Immature natural killer cell (primary cell): ENCODE measurements around the gene BMF. TPM values are rescaled to one million over a fixed set of nuclear protein-coding genes. Genes with fewer than 3 reads are reported as not detected.

Experiments used
- DNase-seq, 3 donors: peaks; one replicate each; pipeline ENCODE4 v3.0.0; 2022; ENCODE audit warnings: mixed read lengths in 1 of 3
- H3K27ac Mint-ChIP-seq, 6 donors: one replicate each; pipeline ENCODE4 v1.8.0; 2020; ENCODE audit warnings: mixed read lengths in 6 of 6, mild to moderate bottlenecking in 5 of 6, inconsistent platforms in 4 of 6, moderate library complexity in 3 of 6
- H3K27me3 Mint-ChIP-seq, 3 donors: one replicate each; pipeline ENCODE4 v1.8.0; 2020 to 2021; ENCODE audit warnings: low read depth in 3 of 3, mild to moderate bottlenecking in 3 of 3, mixed read lengths in 3 of 3, moderate library complexity in 3 of 3, inconsistent platforms in 1 of 3
- H3K36me3 Mint-ChIP-seq, 3 donors: one replicate each; pipeline ENCODE4 v1.8.0; 2020; ENCODE audit warnings: mixed read lengths in 3 of 3, inconsistent platforms in 2 of 3, mild to moderate bottlenecking in 2 of 3
- H3K4me1 Mint-ChIP-seq, 2 donors: one replicate each; pipeline ENCODE4 v1.8.0; 2020; ENCODE audit warnings: inconsistent platforms in 2 of 2, mild to moderate bottlenecking in 2 of 2, mixed read lengths in 2 of 2, moderate library complexity in 1 of 2
- H3K4me3 Mint-ChIP-seq, 5 donors: one replicate each; pipeline ENCODE4 v1.8.0; 2020; ENCODE audit warnings: mild to moderate bottlenecking in 5 of 5, mixed read lengths in 5 of 5, inconsistent platforms in 3 of 5, moderate library complexity in 3 of 5
- H3K9me3 Mint-ChIP-seq, 6 donors: one replicate each; pipeline ENCODE4 v1.8.0; 2020; ENCODE audit warnings: mild to moderate bottlenecking in 6 of 6, mixed read lengths in 6 of 6, inconsistent platforms in 4 of 6, moderate library complexity in 3 of 6
- polyA plus RNA-seq, 3 donors: library from polyadenylated mRNA; unstranded; fragments of 300-500 nt; fragmentation: Illumina TruSeq; gene quantifications; one replicate each; pipeline ENCODE4 v1.2.3, GENCODE V29; 2021

The BMF gene
- polyA plus RNA-seq, 3 donors from 2014 or later: 0.38 to 0.80 TPM; not detected in 1

DNA sequence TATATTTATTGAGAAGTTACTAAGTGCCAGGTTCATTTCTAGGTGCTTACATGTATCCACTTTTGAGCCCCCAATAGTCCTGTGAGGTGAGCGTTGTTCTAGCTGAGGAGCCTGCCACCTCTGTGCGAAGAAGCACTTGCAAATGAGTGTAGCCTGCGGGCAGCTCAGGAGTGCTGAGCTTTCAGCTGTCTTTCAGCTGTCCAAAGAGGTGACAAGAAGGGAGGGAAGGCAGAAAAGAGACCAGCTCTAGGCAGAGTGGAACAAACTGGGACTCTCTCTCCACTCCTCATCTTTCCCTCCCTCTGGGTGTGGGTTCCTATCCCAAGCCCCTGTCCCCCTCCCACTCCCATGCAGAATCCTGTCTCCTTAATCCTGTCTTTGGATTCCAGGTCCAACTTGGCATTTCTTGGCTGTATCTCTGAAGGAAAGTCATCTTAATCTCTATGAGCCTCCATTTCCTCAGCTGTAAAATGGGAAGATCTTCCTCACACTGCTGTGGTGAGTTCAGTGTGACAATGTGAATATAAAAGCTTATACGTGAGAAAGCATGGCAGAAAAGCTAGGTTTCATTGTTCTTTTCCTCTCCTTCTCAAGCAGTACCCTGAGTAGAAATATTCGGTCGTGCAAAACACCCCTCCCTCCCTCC, 63.0 kb downstream of the BMF start:
- peaks cover 48 to 52% of the 10 kb centered on the region in 2 donors for H3K4me1 Mint-ChIP-seq
- peaks cover 0 to 6% (median 0%) of the 10 kb centered on the region in 3 donors for H3K27me3 Mint-ChIP-seq
- no peaks in the 10 kb centered on the region for H3K9me3 Mint-ChIP-seq
- DNase-seq: no peak
- peak overlapping the region in 4 of 6 donors; percentile 24 to 75 (median 48) for H3K27ac Mint-ChIP-seq
- H3K36me3 Mint-ChIP-seq: peaks cover 0 to 3% (median 0%) of the 10 kb centered on the region in 3 donors
- peak overlapping the region in 1 of 5 donors; percentile 57 for H3K4me3 Mint-ChIP-seq

DNA sequence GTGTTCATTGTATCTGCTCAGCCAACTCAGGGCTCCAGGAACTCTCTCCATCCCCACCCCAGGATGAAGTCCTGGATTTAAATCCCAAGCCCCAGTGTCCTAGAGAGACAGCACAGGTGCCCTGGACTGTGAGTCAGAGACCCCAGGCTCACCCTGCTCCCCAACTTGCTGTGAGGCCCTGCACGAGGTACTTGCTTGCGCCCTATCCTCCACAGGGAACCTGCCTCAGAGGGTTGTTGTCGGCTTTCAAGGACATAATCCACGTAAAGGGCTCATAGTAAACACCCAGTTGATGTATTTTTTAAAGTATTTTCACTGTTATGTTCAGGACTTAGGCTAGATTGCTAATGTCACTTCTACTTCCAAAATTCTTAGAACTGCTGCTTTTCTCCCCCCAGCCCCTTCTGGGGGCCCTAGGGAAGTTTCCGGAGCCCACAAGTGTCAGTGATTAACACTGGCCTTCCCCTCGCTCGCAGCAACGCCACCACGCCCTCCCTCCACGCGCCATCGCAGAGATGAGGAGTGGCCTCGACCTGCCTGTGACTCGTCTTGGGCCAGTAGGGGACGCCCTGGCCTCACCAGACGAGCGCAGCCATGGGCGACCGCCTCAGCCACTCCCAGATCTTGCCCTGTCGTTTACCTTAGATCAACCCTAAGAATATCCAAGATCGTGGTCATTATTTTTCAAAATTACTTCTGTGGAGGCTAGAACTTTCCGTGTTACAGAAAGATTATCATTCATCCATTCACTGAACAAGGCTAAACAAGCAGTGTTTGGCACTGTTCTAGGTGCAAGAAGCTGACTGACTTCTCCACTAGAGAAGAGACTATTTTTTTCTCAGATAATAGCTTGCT, 63.7 kb downstream of the BMF start:
- Mint-ChIP-seq H3K4me1 (peaks cover 47 to 51% of the 10 kb centered on the region in 2 donors), H3K27ac (peak overlapping the region in 5 of 6 donors; percentile 24 to 75 (median 67)), H3K4me3 (peak overlapping the region; percentile 48 to 79 (median 57))

DNA sequence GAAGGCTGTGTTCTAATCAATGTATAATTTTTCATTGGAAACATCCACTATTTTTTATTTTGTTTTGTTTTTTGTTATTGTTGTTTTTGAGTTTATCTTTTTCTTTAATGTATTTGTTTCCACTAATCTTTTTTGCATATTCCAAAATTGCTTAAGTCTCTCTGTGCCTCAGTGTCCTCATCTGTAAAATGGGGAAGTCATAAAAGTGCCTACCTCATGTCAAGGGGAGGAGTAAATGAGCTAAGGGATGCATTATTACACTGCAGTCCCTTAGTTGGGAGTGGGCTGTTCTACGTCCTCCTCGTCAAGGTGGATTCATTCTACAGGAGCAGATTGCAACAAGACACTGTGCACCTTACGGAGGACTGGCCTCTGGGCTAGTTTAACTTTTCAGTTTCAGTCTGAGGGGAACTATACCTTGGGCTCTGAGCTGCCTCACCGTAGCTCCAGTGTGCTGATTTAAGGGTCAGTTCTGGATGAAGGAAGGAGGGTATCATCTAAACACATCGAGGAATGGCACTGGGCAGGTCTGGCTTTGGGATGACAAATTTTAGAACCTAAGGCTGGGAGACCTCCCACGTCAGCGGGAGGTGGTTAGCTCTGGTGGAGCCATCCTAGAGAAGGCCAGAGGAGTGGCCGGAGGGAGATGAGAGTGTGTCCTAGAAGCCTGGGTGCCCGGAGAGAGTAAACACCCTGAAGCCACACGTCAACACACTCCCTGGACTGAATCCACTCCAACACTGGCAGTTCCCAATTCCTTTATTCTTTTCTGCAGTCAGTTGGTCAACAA, 64.6 kb downstream of the BMF start:
- Mint-ChIP-seq H3K27ac (peak overlapping the region in 2 of 6 donors; percentile 24 to 40), H3K4me3 (no peak overlapping the region), H3K9me3 (no peaks in the 10 kb centered on the region), H3K4me1 (peaks cover 44 to 49% of the 10 kb centered on the region in 2 donors), H3K36me3 (no peaks in the 10 kb centered on the region), H3K27me3 (peaks cover 0 to 1% (median 0%) of the 10 kb centered on the region in 3 donors)
- no peak for DNase-seq

More for the DNA sequence above, 63.7 kb downstream of the BMF start:
- Mint-ChIP-seq H3K9me3 (no peaks in the 10 kb centered on the region), H3K36me3 (peaks cover 0 to under 1% (median 0%) of the 10 kb centered on the region in 3 donors), H3K27me3 (peaks cover 0 to under 1% (median 0%) of the 10 kb centered on the region in 3 donors)
- peak; percentile 64 to 71 (median 64) for DNase-seq

DNA sequence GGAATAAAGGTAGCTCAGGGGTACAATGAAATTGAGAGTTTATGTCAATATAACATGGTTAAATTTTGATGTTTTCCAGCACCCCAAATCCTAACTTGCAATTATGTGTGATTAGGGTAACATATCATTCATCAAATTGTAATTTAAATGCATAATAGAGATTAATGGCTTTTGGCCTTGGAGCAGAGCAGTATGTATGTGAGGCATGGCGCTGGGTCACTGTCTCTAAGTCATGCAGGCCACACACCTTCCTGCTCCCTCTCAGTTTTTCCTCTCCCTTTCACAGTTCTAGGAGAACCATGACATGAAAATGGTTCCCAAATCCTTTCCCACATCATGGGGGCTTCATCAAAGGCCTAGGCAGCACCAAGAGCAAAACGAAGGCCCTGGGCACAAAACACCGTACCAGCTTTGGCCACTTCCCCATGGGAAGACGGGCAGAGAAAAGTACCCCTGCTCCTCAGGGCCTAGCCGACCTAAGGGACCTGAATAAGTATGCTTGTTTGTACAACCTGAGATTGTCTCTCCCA, 65.8 kb downstream of the BMF start:
- no peaks in the 10 kb centered on the region for H3K36me3 Mint-ChIP-seq
- no peak for DNase-seq
- H3K27ac Mint-ChIP-seq: no peak overlapping the region
- H3K4me3 Mint-ChIP-seq: no peak overlapping the region
- H3K9me3 Mint-ChIP-seq: no peaks in the 10 kb centered on the region
- peaks cover 0 to 5% (median 2%) of the 10 kb centered on the region in 3 donors for H3K27me3 Mint-ChIP-seq
- H3K4me1 Mint-ChIP-seq: peaks cover 43 to 49% of the 10 kb centered on the region in 2 donors

DNA sequence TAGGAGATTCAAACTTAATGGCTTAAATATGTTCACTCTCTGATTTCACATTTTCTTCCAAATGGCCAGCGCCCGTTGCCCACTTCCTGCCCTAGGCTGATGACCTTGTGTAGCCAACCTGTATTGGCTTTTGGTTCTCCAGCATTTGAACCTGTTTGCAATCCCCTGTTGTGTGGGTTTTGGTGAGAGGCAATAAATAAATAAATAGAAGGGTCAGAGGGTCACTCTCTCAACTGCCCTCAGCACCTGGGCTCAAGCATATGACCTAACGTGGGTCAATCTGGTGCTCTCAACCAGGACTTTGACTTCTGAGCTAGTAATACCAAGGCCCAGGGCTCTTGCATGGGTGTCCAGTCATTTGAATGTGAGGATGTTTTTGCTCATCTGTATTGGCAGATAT, 67.9 kb downstream of the BMF start:
- H3K4me1 Mint-ChIP-seq: peaks cover 42 to 53% of the 10 kb centered on the region in 2 donors
- peaks cover 0 to 5% (median 2%) of the 10 kb centered on the region in 3 donors for H3K27me3 Mint-ChIP-seq
- H3K9me3 Mint-ChIP-seq: no peaks in the 10 kb centered on the region
- no peak for DNase-seq
- peak overlapping the region; percentile 38 to 81 (median 72) for H3K4me3 Mint-ChIP-seq
- H3K36me3 Mint-ChIP-seq: peaks cover 7 to 15% (median 14%) of the 10 kb centered on the region in 3 donors
- H3K27ac Mint-ChIP-seq: peak overlapping the region; percentile 36 to 92 (median 77)

DNA sequence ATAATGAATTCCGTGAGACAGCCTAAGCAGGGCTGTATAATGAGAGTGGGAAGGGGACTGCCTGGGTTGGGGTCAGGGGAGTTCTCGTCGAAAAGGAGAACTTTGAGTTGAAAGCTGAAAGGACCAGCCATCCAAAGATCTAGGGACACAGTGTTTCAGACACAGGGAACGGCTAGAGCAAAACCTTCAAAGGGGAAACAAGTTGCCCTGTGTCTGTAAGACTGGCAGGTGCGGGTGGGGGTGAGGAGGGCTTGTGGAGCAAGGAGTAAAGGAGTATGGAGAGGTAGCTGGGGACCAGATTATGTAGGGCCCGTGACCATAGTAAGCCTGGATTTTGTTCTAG, 68.4 kb downstream of the BMF start:
- Mint-ChIP-seq H3K4me1 (peaks cover 39 to 48% of the 10 kb centered on the region in 2 donors), H3K36me3 (peaks cover 10 to 19% (median 17%) of the 10 kb centered on the region in 3 donors), H3K9me3 (no peaks in the 10 kb centered on the region), H3K27me3 (peaks cover 0 to 5% (median 2%) of the 10 kb centered on the region in 3 donors), H3K4me3 (peak overlapping the region; percentile 62 to 81 (median 72)), H3K27ac (peak overlapping the region; percentile 55 to 92 (median 85))
- DNase-seq: no peak

DNA sequence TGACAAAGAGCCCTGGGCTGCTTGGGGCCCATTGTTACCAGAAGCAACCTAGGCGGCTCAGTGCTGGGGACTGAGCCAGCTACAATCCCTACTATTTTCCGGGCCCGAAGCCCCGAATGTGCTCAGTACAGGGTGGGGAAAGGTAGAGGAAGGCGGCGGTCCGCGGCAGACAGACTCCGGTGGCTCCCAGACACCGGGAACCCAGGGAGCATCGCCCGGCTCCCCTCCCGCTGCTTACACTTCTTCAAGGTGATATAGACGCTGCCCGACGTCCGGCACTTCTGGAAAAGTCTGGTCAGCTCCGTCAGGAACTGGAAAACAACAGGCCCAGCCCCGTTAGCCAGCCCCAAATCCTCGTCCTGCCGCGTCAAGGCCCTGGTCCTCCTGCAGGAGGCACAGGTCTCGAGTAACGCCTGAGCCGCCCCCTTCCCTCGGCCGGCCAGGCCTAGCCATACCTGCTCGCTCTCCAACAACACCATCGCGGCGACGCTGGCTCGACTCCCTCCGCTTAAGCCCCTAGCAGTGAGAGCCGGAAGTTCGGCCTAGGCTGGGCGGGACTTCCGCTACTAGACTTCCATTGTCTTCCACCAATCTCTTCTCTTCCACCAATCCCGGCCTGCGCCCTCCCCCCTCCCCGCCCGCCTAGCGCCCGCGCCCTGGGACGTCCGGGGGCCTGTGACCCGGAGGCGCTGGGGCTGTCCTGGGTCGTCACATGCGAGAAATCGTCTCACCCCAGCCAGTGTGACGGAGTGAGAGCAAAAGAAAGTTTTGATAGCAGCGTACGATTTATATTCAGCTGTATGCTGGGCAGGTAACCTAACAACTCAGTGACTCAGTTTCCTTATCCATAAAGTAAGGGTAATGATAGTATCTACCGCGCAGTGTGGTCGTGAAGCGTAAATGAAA, 69.8 kb downstream of the BMF start, which contains the start of gene SRP14:
Gene SRP14, minus strand, starts transcription at position 544 of the 906 bp plus-strand sequence. Its CDS starts 65 bp downstream, at position 479.
- DNase-seq: peak; percentile 89 to 93 (median 92)
- Mint-ChIP-seq H3K4me1 (peaks cover 35 to 51% of the 10 kb centered on the region in 2 donors), H3K27ac (peak within 1 kb of the TSS; percentile 91 to 99 (median 98)), H3K9me3 (no peaks in the 10 kb centered on the region), H3K4me3 (peak within 1 kb of the TSS; percentile 95 to 100 (median 99)), H3K27me3 (peaks cover 0 to 5% (median 2%) of the 10 kb centered on the region in 3 donors), H3K36me3 (peaks cover 10 to 29% (median 22%) of the 10 kb centered on the region in 3 donors)

DNA sequence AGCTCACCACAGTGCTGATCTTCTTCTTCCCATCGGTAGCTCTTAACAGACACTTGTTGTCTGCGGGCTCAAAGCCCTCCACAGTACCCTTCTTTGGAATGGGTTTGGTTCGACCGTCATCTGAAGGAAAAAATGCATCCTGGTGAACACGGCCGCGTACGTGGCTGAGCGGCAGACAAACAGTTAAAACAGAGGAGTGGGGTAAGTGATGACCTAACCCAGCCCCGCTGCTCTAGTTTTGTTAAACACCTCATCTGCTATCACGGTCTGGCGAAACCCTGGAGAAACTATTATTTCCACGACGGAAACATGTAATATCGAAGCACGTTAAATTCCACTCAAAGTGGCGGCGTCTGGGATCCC, 70.4 kb downstream of the BMF start:
- Mint-ChIP-seq H3K4me3 (peak overlapping the region; percentile 95 to 100 (median 99)), H3K27me3 (peaks cover 0 to 5% (median 2%) of the 10 kb centered on the region in 3 donors), H3K9me3 (no peaks in the 10 kb centered on the region), H3K27ac (peak overlapping the region; percentile 91 to 99 (median 98)), H3K4me1 (peaks cover 34 to 51% of the 10 kb centered on the region in 2 donors), H3K36me3 (peaks cover 12 to 31% (median 22%) of the 10 kb centered on the region in 3 donors)
- DNase-seq: no peak

Other genes with a start within 250 kb of the BMF start
- under 1 TPM in 1 of 3 donors, not detected in 2; 0.07 TPM for gene GPR176, start 188.6 kb downstream of the BMF start, polyA plus RNA-seq
- gene EIF2AK4, start 174.8 kb downstream of the BMF start, polyA plus RNA-seq: 10 to 100 TPM; 14.9 to 18.5 (median 15.4) TPM
- gene SRP14, start 69.7 kb downstream of the BMF start, polyA plus RNA-seq: 1,000 to 10,000 TPM in 1 of 3 donors, 100 to 1,000 TPM in 2; 744 to 1,102 (median 786) TPM
- gene BUB1B, start 52.2 kb upstream of the BMF start, polyA plus RNA-seq: under 1 TPM in 2 of 3 donors, not detected in 1; 0.74 to 0.99 TPM
- 1 to 10 TPM; 2.0 to 8.3 (median 3.6) TPM for gene PAK6, start 130.2 kb upstream of the BMF start, polyA plus RNA-seq
- gene ANKRD63, start 174.2 kb upstream of the BMF start, polyA plus RNA-seq: not detected
- gene PLCB2, start 199.1 kb upstream of the BMF start, polyA plus RNA-seq: 10 to 100 TPM; 18.0 to 57.0 (median 24.2) TPM
- gene INAFM2, start 214.8 kb upstream of the BMF start, polyA plus RNA-seq: 1 to 10 TPM; 3.2 to 3.5 (median 3.2) TPM
- gene CCDC9B, start 232.1 kb upstream of the BMF start, polyA plus RNA-seq: under 1 TPM in 2 of 3 donors, not detected in 1; 0.09 to 0.46 TPM
- not detected for gene PHGR1, start 242.2 kb upstream of the BMF start, polyA plus RNA-seq
- gene DISP2, start 249.3 kb upstream of the BMF start, polyA plus RNA-seq: 1 to 10 TPM in 1 of 3 donors, under 1 TPM in 2; 0.03 to 1.1 (median 0.38) TPM